Panc1 (cell line): ENCODE results near the gene NEK7. TPM values are rescaled to one million over a fixed set of nuclear protein-coding genes. Genes with fewer than 3 reads are reported as not detected.

ENCODE experiments used
- ATAC-seq: fragments of 200-7000 bp; cut with Tn5 transposase; 2 replicates; pipeline ENCODE4 v1.9.1; 2020; ENCODE audit warnings: mild to moderate bottlenecking, moderate library complexity
- BruUV-seq: library from RNA; stranded (reverse); fragments of 400-500 nt; replicated peaks from 2 replicates; lab custom pipeline; 2021; lab: Mats Ljungman, UMichigan
- CTCF ChIA-PET: fragments of 300-600 bp; sonication (Branson Sonifier 250); formaldehyde crosslinking; loops from one replicate; lab custom pipeline; 2022; ENCODE audit warnings: antibody characterized with exemption; lab: Charles Lee
- POLR2A ChIA-PET: fragments of 300-600 bp; sonication (Branson Sonifier 250); formaldehyde crosslinking; loops from one replicate; lab custom pipeline; 2022; ENCODE audit warnings: antibody characterized with exemption; lab: Charles Lee
- DNase-seq: peaks from one replicate; pipeline ENCODE4 v3.0.0-alpha.2; 2010; ENCODE audit warnings: low read depth, low spot score
- H3K27ac ChIP-seq: 2 replicates; pipeline ENCODE4 v1.5.1; 2011; ENCODE audit warnings: mild to moderate bottlenecking, low read length, inconsistent platforms
- H3K27me3 ChIP-seq: fragments of 200-500 bp; sonication (Bioruptor generic); 2 replicates; pipeline ENCODE4 v1.6.0; 2014; ENCODE audit warnings: low read length, inconsistent platforms; ENCODE audit not compliant: control insufficient read depth, insufficient read depth
- H3K36me3 ChIP-seq: fragments of 200-500 bp; sonication (Bioruptor generic); 2 replicates; pipeline ENCODE4 v1.5.1; 2014; ENCODE audit warnings: inconsistent platforms, mild to moderate bottlenecking, low read length, moderate library complexity; ENCODE audit not compliant: control insufficient read depth, insufficient read depth
- H3K4me1 ChIP-seq: 2 replicates; pipeline ENCODE4 v1.5.1; 2011; ENCODE audit warnings: inconsistent platforms, mild to moderate bottlenecking, low read length, moderate library complexity; ENCODE audit not compliant: control insufficient read depth, insufficient read depth
- H3K4me3 ChIP-seq, 2 experiments: 2 replicates each; pipeline ENCODE4 v1.5.1; 2011 to 2012; ENCODE audit warnings: low read depth in 2 of 2, low read length in 2 of 2, mild to moderate bottlenecking in 2 of 2, inconsistent platforms in 1 of 2, moderate library complexity in 1 of 2
- H3K9me3 ChIP-seq: fragments of 200-500 bp; sonication (Bioruptor generic); 2 replicates; pipeline ENCODE4 v1.5.1; 2014; ENCODE audit warnings: low read depth, mild to moderate bottlenecking, inconsistent platforms, low read length, moderate library complexity; ENCODE audit not compliant: control insufficient read depth, insufficient read depth
- CTCF ChIP-seq: fragments of 450-650 bp; IDR thresholded peaks from 2 replicates; pipeline ENCODE4 v1.5.1; 2017; ENCODE audit warnings: mild to moderate bottlenecking
- POLR2AphosphoS5 ChIP-seq: IDR thresholded peaks from 2 replicates; pipeline ENCODE4 v1.6.1; 2012; ENCODE audit warnings: mild to moderate bottlenecking, low read depth, low read length, moderate library complexity
- REST ChIP-seq, 2 experiments: IDR thresholded peaks; 2 replicates each; pipeline ENCODE4 v1.6.1; 2011 to 2012; ENCODE audit warnings: low read depth in 2 of 2, control low read depth in 1 of 2, low read length in 1 of 2, mild to moderate bottlenecking in 1 of 2, moderate library complexity in 1 of 2; ENCODE audit not compliant: insufficient read depth in 1 of 2
- SIN3A ChIP-seq: IDR thresholded peaks from 2 replicates; pipeline ENCODE4 v1.6.1; 2012; ENCODE audit warnings: low read depth, mild to moderate bottlenecking, low read length, moderate library complexity, borderline replicate concordance; ENCODE audit not compliant: insufficient read depth
- TCF7L2 ChIP-seq: IDR thresholded peaks from 2 replicates; pipeline ENCODE4 v1.6.1; 2011; ENCODE audit warnings: mild to moderate bottlenecking, low read depth, low read length, inconsistent platforms
- in situ Hi-C: cut with HindIII; loops from 2 replicates; pipeline ENCODE4 v1.10.0; 2016; ENCODE audit warnings: low sequenced_read_pairs, low pct_unique_long_range_greater_than_20kb
- intact Hi-C: fragments of 100-400 bp; cut with micrococcal nuclease; formaldehyde crosslinking; loops from one replicate; pipeline ENCODE4 v1.10.0; 2022; ENCODE audit not compliant: unreplicated experiment
- total RNA-seq: library from RNA; stranded (reverse); gene quantifications from one replicate; pipeline ENCODE4 v1.2.1, GENCODE V29; 2021; ENCODE audit not compliant: unreplicated experiment

Gene NEK7
- total RNA-seq, 1 experiment from 2014 or later, result 53.0 TPM

- Histone ChIP-seq H3K4me1 (no peaks in the 10 kb centered on the region), H3K36me3 (no peaks in the 10 kb centered on the region), H3K27me3 (no peaks in the 10 kb centered on the region), H3K27ac (no peak overlapping the region), H3K4me3 (no peak overlapping the region), H3K9me3 (no peaks in the 10 kb centered on the region)
- in situ Hi-C loops, result no loop called here
- no peak for ATAC-seq
- no peak for DNase-seq
- BruUV-seq, result no TSS peak
- CTCF ChIA-PET, result no interaction called here
- intact Hi-C loops, result no loop called here
- TF ChIP-seq POLR2AphosphoS5 (no peak), REST (IDR thresholded peaks at IDR 0.05; ENCODE audit: insufficient read depth in 1 of 2, low read depth in 2 of 2, low read length in 1 of 2) (no peak), SIN3A (no peak), CTCF (no peak), TCF7L2 (no peak)
- POLR2A ChIA-PET, result interaction anchor here (0.6 kb wide), 1 partner anchor 564 kb away, joined by 6 read pairs; no protein-coding TSS in a partner anchor
These were observed 38.7 kb upstream of the NEK7 start for GRCh38 chr1:198118134-198118533.

GRCh38 chr1:198119906-198120305 lies 36.9 kb upstream of the NEK7 start:
- no peaks in the 10 kb centered on the region for H3K9me3 ChIP-seq
- H3K27ac ChIP-seq, result no peak overlapping the region
- TF ChIP-seq SIN3A, result no peak
- no peak for TF ChIP-seq POLR2AphosphoS5
- TF ChIP-seq REST (IDR thresholded peaks at IDR 0.05; ENCODE audit: insufficient read depth in 1 of 2, low read depth in 2 of 2, low read length in 1 of 2), result no peak
- TF ChIP-seq CTCF, result no peak
- TF ChIP-seq TCF7L2, result no peak
- POLR2A ChIA-PET, result no interaction called here
- CTCF ChIA-PET, result no interaction called here
- ATAC-seq (no peak), DNase-seq (no peak)
- in situ Hi-C loops (no loop called here), intact Hi-C loops (no loop called here)
- H3K36me3 ChIP-seq, result no peaks in the 10 kb centered on the region
- H3K4me3 ChIP-seq, result no peak overlapping the region
- H3K27me3 ChIP-seq, result no peaks in the 10 kb centered on the region
- H3K4me1 ChIP-seq, result no peaks in the 10 kb centered on the region
- no TSS peak for BruUV-seq
